Measurements from ENCODE around the gene CTTN.
A peak's percentile ranks its signal among the peaks of the same experiment; 100 is the strongest.

The CTTN gene

GRCh38 chr11:70424765-70425344 is 26.5 kb downstream of the CTTN start:
- no peaks in the 10 kb centered on the region for H3K9me3 Mint-ChIP-seq

GRCh38 chr11:70427436-70427835 is 29.1 kb downstream of the CTTN start:
- Mint-ChIP-seq H3K27ac (no peak overlapping the region), H3K27me3 (peaks cover 43% of the 10 kb centered on the region), H3K9me3 (no peaks in the 10 kb centered on the region), H3K4me3 (no peak overlapping the region), H3K4me1 (peaks cover 17% of the 10 kb centered on the region)
- no peak for DNase-seq
- no peak for ATAC-seq

More at GRCh38 chr11:70424765-70425344, 26.5 kb downstream of the CTTN start:
- Mint-ChIP-seq H3K4me1 (peaks cover 17% of the 10 kb centered on the region), H3K4me3 (no peak overlapping the region), H3K27ac (no peak overlapping the region), H3K27me3 (peaks cover 65% of the 10 kb centered on the region)
- ATAC-seq (no peak), DNase-seq (no peak)

GRCh38 chr11:70428701-70429427 is 30.5 kb downstream of the CTTN start:
- no peak overlapping the region for H3K27ac Mint-ChIP-seq
- H3K27me3 Mint-ChIP-seq = peaks cover 29% of the 10 kb centered on the region
- no peak overlapping the region for H3K4me3 Mint-ChIP-seq
- ATAC-seq (no peak), DNase-seq (no peak)
- H3K9me3 Mint-ChIP-seq = no peaks in the 10 kb centered on the region
- H3K4me1 Mint-ChIP-seq = peaks cover 8% of the 10 kb centered on the region

GRCh38 chr11:70429428-70429705 is 31.0 kb downstream of the CTTN start:
- DNase-seq (no peak), ATAC-seq (no peak)
- no peak overlapping the region for H3K27ac Mint-ChIP-seq
- H3K27me3 Mint-ChIP-seq = peaks cover 24% of the 10 kb centered on the region
- no peak overlapping the region for H3K4me3 Mint-ChIP-seq
- H3K9me3 Mint-ChIP-seq = no peaks in the 10 kb centered on the region
- H3K4me1 Mint-ChIP-seq = peaks cover 3% of the 10 kb centered on the region

DNA sequence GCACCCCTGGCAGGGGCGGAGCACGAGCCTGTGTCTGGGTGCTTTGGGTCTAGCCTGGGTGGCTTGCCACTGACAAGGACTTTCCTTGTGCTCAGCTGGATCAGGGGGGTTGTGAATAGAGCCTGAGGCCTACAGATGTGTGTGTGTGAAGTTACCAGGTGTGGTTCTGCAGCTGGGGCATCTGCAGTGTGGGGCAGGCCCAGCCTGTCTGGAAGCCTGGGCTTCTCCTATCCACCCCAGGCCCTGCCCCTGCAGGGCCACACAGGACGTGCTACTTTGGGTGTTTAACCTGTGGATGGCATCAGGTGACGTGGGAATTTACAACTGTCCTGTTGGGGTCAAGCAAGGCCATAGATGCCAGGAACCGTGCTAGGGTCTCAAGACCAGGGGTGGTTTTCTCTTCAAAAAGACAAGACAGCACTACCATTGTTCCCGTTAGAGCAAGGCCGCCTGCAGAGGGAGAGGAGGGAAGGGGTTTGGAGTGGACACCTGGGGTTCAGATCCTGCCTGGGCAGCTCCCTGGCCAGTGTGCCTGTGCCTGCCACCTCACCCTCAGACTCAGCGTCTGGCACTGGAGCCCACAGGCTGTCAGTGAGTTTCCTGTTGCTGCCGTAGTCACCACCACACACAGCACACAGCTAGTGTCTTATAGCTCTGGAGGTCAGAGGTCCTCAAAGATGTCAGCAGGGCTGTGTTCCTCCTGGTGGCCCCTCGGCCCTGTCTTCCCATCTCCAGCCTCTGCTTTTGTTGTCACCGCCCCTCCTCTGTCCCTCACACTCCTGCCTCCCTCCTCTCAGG is 31.6 kb downstream of the CTTN start:
- H3K27me3 Mint-ChIP-seq = peaks cover 18% of the 10 kb centered on the region
- H3K4me1 Mint-ChIP-seq = no peaks in the 10 kb centered on the region
- H3K9me3 Mint-ChIP-seq = no peaks in the 10 kb centered on the region
- DNase-seq = no peak
- H3K27ac Mint-ChIP-seq = peak overlapping the region in 1 of 2 donors; percentile 20
- no peak for ATAC-seq
- no peak overlapping the region for H3K4me3 Mint-ChIP-seq

- DNase-seq = no peak
- no peak for ATAC-seq
- Mint-ChIP-seq H3K4me3 (no peak overlapping the region), H3K4me1 (no peaks in the 10 kb centered on the region), H3K27ac (no peak overlapping the region), H3K27me3 (peaks cover 8% of the 10 kb centered on the region), H3K9me3 (no peaks in the 10 kb centered on the region)
Measured at GRCh38 chr11:70430671-70431574, 32.6 kb downstream of the CTTN start.

- Mint-ChIP-seq H3K27ac (no peak overlapping the region), H3K9me3 (no peaks in the 10 kb centered on the region), H3K27me3 (peaks cover 8% of the 10 kb centered on the region), H3K4me1 (no peaks in the 10 kb centered on the region), H3K4me3 (no peak overlapping the region)
- no peak for ATAC-seq
- no peak for DNase-seq
Measured at GRCh38 chr11:70431611-70432010, 33.3 kb downstream of the CTTN start.

GRCh38 chr11:70432065-70432464 is 33.7 kb downstream of the CTTN start:
- Mint-ChIP-seq H3K4me1 (no peaks in the 10 kb centered on the region), H3K4me3 (no peak overlapping the region), H3K27me3 (peaks cover 8% of the 10 kb centered on the region), H3K27ac (peak overlapping the region in 1 of 2 donors; percentile 79), H3K9me3 (no peaks in the 10 kb centered on the region)
- no peak for DNase-seq
- ATAC-seq = no peak

DNA sequence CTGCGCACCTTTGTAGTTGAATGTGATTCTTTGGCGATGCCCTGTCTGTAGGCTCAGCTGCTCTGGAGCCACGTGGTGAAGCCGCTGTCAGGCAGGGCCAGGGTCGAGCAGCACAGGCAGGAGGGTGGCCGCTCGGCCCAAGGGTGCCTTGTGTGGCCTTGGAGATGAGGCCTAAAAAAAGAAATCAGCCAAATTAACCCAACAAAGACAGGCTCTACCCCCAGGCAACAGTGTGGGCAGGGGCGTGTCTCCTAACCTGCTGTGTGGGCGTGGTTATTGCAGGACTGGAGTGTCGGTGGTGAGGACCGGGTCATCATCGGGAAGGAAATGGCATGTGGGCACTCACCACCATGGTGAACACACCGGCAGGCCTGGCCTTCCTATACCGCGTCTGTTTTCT is 34.3 kb downstream of the CTTN start:
- no peak for ATAC-seq
- H3K27ac Mint-ChIP-seq = no peak overlapping the region
- H3K27me3 Mint-ChIP-seq = peaks cover 8% of the 10 kb centered on the region
- DNase-seq = no peak
- H3K4me3 Mint-ChIP-seq = no peak overlapping the region
- no peaks in the 10 kb centered on the region for H3K4me1 Mint-ChIP-seq
- no peaks in the 10 kb centered on the region for H3K9me3 Mint-ChIP-seq

GRCh38 chr11:70433038-70433437 is 34.7 kb downstream of the CTTN start:
- DNase-seq = no peak
- H3K4me1 Mint-ChIP-seq = no peaks in the 10 kb centered on the region
- no peak overlapping the region for H3K4me3 Mint-ChIP-seq
- H3K27ac Mint-ChIP-seq = no peak overlapping the region
- H3K27me3 Mint-ChIP-seq = peaks cover 12% of the 10 kb centered on the region
- H3K9me3 Mint-ChIP-seq = no peaks in the 10 kb centered on the region
- ATAC-seq = no peak

DNA sequence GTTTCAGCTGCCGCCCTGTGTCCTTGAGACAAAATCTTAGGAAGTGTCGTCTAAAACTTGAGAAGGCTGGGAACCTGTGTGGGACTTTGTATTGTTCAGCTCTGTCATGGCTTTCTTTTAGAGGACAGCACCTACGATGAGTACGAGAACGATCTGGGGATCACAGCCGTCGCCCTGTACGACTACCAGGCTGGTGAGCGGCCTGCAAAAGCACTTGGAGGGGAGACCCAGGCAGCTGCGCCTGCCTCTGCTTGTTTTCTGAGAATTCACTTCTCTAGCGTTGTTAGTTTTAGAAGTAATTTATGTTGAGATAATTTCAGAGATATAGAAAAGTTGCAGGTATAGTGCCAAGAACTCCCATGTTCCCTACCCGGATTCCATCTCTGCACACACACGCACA is 35.2 kb downstream of the CTTN start:
- Mint-ChIP-seq H3K27me3 (peaks cover 14% of the 10 kb centered on the region), H3K4me1 (no peaks in the 10 kb centered on the region), H3K4me3 (no peak overlapping the region), H3K9me3 (no peaks in the 10 kb centered on the region), H3K27ac (no peak overlapping the region)
- no peak for ATAC-seq
- no peak for DNase-seq

DNA sequence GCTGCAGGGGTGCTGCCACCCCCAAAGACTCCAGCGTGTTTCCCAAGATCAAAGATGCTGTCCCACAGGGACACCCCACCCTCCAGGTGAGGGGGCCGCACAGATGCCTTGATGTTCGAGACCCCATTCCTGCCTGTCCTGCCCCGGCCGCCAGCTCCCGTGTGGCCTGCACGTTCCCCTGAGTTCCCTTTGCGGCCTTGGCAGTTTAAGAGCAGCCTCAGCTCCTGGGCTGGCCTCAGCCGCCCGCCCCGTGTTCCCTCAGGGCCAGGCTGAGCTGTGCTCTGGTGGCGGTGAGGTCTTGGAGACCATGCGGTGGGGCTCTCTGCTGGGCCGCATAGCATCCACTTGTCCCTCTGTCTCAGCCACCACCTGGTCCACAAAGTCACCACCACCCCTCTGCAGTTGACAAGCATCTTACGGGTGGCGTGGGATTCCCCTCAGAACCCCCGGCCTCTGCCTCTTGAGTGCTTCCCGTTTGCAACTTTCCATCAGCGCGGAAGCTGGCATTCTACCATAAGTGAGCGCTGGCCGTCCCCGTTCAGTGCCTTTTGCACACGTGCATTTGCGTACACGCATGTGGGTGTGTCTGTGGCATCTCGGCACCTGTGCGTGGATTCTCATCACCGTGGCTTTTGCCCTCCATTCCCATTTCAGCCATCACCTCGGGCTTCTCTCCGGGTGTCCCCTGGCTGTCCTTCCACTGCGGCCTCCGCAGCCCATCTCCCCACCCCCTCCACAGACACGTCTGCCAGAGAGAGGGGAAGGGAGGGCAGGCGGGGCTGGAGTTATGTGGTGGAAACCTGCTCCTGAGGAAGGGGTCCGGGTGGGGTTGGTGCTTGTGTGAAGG is 35.9 kb downstream of the CTTN start:
- H3K9me3 Mint-ChIP-seq = no peaks in the 10 kb centered on the region
- no peaks in the 10 kb centered on the region for H3K4me1 Mint-ChIP-seq
- H3K27me3 Mint-ChIP-seq = peaks cover 8% of the 10 kb centered on the region
- no peak overlapping the region for H3K27ac Mint-ChIP-seq
- DNase-seq = no peak
- no peak overlapping the region for H3K4me3 Mint-ChIP-seq
- no peak for ATAC-seq

GRCh38 chr11:70434813-70435278 is 36.5 kb downstream of the CTTN start:
- no peak overlapping the region for H3K4me3 Mint-ChIP-seq
- no peak for ATAC-seq
- no peaks in the 10 kb centered on the region for H3K9me3 Mint-ChIP-seq
- H3K4me1 Mint-ChIP-seq = no peaks in the 10 kb centered on the region
- no peak overlapping the region for H3K27ac Mint-ChIP-seq
- no peak for DNase-seq
- H3K27me3 Mint-ChIP-seq = peaks cover 8% of the 10 kb centered on the region

DNA sequence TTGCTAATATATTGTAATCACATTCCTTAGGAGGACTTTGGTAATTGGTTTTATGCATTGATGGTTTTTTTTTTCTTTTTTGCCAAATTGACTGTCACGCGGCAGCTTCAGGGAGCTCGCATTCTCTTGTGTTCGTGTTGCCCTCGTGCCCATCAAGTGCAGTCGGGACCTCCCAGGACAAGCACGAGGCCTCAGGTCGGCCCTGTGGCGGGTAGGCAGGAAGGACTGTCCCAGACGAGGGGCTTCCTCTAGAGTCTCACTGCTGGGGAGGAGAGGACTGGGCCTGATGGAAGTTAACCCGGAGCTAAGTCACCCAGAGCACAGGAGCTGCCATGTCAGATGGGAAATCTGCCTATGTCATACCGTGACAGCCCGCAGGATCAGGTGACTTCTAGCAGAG is 37.0 kb downstream of the CTTN start:
- Mint-ChIP-seq H3K27ac (no peak overlapping the region), H3K27me3 (peaks cover 8% of the 10 kb centered on the region), H3K4me1 (no peaks in the 10 kb centered on the region), H3K4me3 (no peak overlapping the region), H3K9me3 (no peaks in the 10 kb centered on the region)
- DNase-seq (no peak), ATAC-seq (no peak)
